GM21367 (cell line): Measurements from ENCODE around the gene FGFRL1.

Source experiments
- ATAC-seq: cut with Tn5 transposase; IDR thresholded peaks from one replicate; pipeline ENCODE4 v1.9.1; 2021; ENCODE audit not compliant: unreplicated experiment

FGFRL1 gene

DNA sequence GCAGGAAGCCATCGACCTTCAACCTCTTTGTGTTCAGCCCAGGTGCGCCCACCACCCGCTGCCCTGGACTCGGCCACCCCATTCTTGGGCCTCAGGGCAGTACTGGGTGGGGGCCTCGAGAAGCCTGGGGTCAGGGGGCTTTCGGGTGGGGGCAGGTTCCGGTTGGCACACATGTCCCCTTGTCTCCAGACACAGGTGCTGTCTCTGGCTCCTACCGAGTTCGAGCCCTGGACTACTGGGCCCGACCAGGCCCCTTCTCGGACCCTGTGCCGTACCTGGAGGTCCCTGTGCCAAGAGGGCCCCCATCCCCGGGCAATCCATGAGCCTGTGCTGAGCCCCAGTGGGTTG, 7.4 kb upstream of the FGFRL1 start:
- no peak for ATAC-seq

GRCh38 chr4:1004557-1005485, 6.6 kb upstream of the FGFRL1 start:
- no peak for ATAC-seq

- ATAC-seq = no peak
These were observed 4.6 kb upstream of the FGFRL1 start for GRCh38 chr4:1006856-1007255.

DNA sequence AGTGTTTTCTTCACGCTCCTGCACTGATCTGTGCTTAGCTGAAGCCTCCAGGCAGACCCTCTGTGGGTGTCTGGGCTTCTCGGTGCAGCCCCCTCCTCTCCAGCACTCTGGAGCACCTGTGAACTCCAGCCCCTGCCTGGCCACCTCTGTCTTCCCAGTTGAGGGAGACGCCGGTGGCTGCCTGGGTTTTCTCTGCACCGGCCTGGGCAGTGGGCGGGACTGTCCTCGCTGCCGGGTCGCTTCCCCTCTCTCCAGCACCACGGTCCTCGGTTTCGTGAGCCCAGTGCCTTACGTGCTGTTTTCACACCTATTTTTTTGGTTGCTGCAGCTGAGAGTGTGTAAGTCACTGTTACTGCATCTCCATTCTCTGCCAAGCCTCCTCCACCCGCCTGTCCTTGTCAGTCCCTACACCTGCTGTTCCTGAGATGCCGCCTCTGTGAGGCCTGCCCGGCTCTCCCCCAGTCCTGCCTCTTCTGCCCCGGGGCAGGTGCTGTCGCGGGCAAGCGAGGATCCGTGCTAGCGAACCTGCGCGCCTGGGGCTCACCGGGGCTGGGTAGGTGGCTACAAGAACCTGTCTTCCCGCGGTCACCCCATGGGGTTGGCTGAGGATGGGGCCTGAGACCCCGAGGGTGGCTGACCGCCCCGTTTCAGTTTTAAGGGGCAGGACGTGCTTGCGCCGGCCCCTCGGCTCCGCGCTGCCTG, 2.4 kb upstream of the FGFRL1 start:
- ATAC-seq = no peak

DNA sequence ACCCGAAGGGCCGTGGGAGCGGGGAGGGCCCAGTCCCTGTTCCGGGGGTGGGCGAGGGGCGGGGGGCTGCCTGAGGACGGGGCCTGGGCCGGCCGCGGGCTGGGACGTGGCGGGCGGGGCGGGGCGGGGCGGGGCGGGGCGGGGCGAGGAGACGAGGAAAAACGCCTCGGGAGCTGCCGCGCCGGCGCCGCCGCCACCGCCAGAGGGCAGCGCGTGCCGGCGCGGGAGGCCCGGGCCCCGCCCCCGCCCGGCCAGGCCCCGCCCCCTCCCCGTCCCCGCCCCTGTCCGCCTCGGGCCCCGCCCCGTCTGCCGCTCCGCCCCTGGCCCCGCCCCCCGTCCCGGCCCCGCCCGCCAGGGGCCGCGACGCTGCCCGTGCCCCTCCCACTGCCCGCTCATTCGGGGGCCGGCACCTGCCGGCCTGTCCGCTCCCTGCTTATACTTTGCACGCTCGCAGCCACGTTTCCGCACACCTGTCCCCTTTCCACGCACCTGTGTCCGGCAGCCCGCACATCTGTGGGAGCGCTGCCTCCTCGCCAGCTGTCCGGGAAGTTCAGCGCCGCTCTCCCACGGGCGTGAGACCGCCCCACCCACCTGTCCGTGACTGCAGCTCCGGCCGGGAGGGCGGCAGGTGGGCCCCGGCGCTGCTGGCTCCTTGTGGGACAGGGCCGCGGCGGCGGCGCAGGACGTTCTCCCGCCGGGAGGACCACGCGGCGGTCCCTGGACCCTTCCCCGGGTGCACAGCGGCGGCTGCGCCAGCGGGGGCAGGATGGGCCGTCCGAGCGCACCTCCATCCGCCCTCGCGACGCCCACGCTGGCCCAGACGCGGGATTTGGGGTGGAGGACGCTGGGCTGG, 1.7 kb upstream of the FGFRL1 start:
- ATAC-seq = no peak

GRCh38 chr4:1010395-1011021, 918 bp upstream of the FGFRL1 start:
- no peak for ATAC-seq

GRCh38 chr4:1011666-1012033, 224 bp downstream of the FGFRL1 start:
- ATAC-seq = no peak

DNA sequence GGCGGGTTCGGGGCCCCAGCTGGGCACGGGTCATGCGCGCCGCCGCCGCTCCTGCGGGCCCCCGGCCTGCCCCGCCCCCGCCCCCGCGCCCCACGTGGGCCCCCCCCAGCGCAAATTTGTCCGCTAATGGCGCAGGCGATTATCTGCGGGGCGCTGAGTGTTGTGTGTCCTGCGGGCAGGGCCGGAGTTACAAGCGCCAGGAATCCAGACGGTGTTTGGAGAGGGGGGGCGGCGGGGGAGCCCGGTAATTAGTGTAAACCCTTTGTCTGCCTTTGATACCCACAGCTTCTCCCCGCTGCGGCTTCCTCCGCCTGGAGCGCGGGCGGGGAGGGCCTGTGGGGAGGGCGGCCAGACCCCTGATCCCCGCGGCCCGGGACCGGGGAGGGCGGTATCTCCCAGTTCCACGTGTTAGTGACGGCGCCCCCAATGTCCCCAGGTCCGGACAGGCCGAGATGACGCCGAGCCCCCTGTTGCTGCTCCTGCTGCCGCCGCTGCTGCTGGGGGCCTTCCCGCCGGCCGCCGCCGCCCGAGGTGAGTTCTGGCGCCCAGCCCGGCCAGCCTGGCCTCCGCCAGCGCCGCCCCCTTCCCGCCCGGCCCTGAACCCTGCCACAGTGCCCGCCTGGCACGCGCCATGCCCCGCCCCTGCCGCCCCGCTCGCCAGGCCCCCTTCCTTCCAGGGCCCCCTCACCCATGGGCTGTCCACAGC, 761 bp downstream of the FGFRL1 start:
- ATAC-seq = no peak

GRCh38 chr4:1013225-1014073, 2.0 kb downstream of the FGFRL1 start:
- ATAC-seq = no peak

DNA sequence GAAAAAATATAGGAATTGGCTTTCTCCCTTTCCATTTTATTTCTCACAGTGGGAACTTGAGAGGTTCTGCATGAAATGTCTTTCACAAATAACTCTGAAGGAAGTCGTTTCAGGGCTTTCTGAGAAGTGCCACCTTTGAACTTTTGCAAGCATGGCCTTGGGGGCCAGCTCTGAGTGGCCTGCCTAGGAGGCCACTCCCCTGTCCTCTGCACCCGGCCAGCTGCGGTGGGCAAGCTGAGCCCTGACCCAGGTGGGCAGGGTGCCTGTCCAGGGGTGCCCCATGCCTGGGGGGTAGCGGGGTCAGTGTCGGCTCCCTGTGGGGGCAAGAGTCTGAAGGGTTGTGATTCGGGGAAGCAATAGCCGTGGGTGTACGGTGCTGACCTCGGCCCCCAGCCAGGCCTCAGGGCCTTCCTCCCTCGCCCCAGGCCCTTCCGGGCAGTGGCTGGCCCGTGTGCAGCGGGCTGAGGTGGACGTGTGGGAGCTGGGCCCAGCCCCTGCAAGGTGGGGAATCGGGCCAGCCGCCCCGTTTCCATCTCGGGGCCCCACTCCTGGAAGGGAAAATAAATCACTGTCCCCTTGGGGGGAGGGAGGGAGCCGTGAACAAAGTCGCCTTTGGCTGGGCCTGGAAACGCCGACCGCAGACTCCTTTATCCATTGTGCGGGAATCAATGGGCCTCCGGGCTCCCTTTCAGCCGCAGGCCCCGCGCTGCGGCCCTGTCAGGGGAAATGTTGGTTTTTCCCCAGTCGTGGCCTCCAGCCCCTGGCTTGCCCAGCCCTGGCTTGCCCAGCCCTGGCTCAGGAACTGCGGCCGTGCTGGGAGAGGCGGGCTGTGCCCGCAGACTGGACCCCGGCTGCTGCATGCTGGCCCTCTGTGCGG, 3.1 kb downstream of the FGFRL1 start:
- no peak for ATAC-seq

DNA sequence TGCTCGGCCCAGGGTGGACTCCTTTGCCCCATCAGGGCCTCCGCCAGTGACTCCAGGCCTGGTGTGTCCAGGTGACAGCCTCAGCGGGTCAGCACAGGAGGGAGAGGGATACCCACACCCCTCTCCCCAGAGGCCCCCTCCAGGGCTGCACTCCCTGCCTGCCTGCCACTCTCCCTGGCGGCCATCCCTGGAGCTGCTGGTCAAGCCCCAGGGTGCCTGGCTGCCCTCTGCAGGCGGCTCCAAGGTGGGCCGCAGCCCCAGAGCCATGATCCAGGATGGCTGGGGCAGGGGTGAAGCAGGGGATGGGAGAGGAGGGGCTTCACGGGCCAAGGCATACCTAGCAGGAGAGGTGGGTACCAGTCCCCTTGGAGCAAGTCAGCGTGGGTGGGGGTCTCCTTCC, 3.8 kb downstream of the FGFRL1 start:
- ATAC-seq = no peak

GRCh38 chr4:1015746-1016145, 4.3 kb downstream of the FGFRL1 start:
- no peak for ATAC-seq

- no peak for ATAC-seq
These were observed 5.8 kb downstream of the FGFRL1 start for GRCh38 chr4:1017211-1017610.

- no peak for ATAC-seq
These were observed 6.3 kb downstream of the FGFRL1 start for GRCh38 chr4:1017706-1018105.

- no peak for ATAC-seq
These were observed 7.0 kb downstream of the FGFRL1 start for GRCh38 chr4:1018147-1019020.

DNA sequence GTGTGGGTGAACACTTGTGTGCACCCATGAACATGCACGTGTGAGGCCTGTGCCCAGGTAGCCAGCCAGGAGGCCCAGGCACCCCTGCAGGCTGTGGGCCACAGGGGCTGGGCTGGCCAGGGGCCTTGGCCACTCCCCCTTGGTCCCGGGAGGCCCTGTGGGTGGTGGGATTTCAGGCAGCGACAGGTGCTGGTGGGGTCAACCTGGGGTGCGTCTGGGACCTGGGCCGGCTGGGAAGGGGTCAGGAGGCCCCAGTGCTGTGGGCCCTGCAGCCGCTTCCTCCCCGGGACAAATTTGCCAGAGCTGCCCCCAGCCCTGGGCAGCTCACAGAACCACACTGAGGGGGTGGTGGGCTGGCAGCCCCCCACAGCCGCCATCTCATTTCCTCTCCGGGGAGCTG, 7.9 kb downstream of the FGFRL1 start:
- ATAC-seq = no peak

- no peak for ATAC-seq
These were observed 8.5 kb downstream of the FGFRL1 start for GRCh38 chr4:1019729-1020470.
